ENCODE measurements around the gene IGSF21. TPM values are rescaled to one million over a fixed set of nuclear protein-coding genes. Genes with fewer than 3 reads are reported as not detected.

The IGSF21 gene
- total and polyA plus RNA-seq, 5 experiments from 2014 or later = not detected

DNA sequence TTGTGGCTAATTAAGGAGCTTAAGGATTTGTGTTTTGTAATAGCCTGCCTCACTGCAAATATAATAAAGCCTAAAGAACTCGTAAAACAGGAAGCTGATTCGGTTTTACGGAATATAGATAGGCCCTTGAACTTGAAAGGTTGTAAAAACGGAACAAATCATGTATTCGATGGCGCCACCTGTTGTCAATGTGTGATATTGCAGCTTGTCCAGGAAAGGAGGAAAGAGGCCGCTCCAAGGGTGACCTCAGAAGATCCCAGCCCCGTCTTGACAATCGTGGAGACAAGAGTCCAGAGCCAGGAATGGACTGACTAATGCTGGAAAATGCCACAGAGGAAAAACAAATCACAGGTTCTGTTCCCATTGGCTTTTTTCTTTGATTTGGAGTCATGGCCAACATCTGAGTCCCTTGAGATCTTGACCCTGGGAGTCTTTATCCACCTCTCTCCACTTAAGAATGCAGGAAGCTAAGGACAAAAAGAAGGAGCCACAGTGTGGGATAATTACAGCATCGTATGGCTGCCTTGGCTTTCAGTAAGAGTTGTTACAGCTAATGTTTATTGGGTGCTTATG lies 7.0 kb upstream of the IGSF21 start:
- Mint-ChIP-seq H3K27ac (peak overlapping the region in 1 of 10 donors; percentile 26), H3K4me3 (no peak overlapping the region), H3K27me3 (peaks cover 18 to 57% (median 39%) of the 10 kb centered on the region in 5 donors), H3K4me1 (peaks cover 0 to 2% (median 0%) of the 10 kb centered on the region in 4 donors), H3K9me3 (no peaks in the 10 kb centered on the region), H3K36me3 (no peaks in the 10 kb centered on the region)
- POLR2A ChIA-PET = no interaction called here
- peak in 8 of 10 donors; percentile 9 to 40 (median 27) for DNase-seq
- ATAC-seq = no peak

DNA sequence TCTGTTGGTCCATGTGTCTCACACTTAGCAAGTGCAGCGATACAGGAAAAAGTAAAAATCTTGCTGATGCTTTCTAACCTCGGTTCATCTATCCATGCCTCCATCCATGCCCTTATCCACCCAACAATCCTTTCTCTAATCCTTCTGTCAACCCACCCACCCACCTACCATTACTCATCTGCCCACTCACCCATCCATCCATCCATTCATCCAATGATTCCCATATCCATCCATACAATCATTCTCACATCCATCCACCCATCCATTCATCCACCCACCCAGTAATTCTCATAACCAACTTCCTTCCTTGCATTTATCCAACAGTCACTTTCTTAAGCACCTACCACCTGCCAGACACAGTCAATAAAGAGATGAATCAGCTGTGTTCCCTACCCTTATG lies 6.1 kb upstream of the IGSF21 start:
- Mint-ChIP-seq H3K36me3 (no peaks in the 10 kb centered on the region), H3K4me3 (no peak overlapping the region), H3K4me1 (peaks cover 0 to 2% (median 0%) of the 10 kb centered on the region in 4 donors), H3K27me3 (peaks cover 23 to 63% (median 44%) of the 10 kb centered on the region in 5 donors), H3K27ac (no peak overlapping the region), H3K9me3 (no peaks in the 10 kb centered on the region)
- ATAC-seq (no peak), DNase-seq (no peak)
- POLR2A ChIA-PET = no interaction called here

DNA sequence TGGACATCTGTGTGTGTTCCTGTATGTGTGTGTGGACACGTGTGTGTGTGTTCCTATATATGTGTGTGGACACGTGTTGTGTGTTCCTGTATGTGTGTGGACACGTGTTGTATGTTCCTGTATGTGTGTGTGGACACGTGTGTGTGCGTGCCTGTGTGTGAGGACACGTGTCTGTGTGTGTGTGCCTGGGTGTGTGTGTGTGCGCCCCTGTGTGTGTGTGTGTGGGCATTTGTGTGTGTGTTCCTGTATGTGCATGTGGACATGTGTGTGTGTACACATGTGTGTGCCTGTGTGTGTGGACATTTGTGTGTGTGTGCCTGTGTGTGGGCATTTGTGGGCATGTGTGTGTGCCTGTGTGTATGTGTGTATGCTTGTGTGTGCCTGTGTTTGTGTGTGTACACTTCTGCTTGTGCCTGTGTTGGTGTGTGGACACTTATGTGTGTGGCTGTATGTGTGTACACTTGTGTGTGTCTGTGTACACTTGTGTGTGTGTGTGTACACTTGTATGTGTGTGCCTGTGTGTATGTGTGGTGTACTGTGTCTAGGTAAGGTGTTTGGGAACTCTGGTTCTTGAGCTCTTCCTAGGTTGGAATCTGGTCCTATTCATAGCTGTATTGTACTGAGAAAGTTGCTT lies 3.7 kb upstream of the IGSF21 start:
- DNase-seq (no peak), ATAC-seq (no peak)
- Mint-ChIP-seq H3K4me3 (no peak overlapping the region), H3K9me3 (no peaks in the 10 kb centered on the region), H3K27me3 (peaks cover 36 to 74% (median 52%) of the 10 kb centered on the region in 5 donors), H3K36me3 (no peaks in the 10 kb centered on the region), H3K27ac (no peak overlapping the region), H3K4me1 (peaks cover 5 to 14% (median 6%) of the 10 kb centered on the region in 4 donors)
- POLR2A ChIA-PET = no interaction called here

DNA sequence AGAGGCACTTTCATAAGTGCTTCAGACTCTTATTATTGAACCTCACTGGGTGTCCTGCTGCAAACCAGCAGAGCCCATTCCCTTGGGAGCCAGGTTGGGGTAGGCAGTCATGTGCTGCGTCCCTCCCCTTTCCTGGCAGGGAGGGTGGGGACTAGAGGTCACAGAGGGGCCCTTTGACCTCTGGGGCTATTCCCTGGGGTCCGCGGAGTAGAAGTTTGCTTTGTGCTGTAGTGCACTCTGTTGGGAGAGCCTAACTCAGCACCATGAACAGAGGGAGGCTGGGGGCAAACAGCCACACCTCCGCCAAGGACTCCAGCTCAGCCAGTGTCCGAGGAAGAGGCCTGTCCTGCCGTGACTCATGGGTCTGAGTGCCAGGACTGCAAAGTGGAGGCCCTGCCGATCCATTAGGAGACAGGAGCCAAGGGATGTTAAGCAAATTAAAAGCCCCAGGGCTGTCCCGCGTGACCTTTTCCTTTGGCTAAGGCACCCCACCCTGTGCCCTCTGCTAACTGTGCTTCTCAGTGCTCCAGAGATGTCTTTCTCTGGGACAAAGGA lies 3.0 kb upstream of the IGSF21 start:
- POLR2A ChIA-PET = no interaction called here
- H3K4me3 Mint-ChIP-seq = no peak overlapping the region

DNA sequence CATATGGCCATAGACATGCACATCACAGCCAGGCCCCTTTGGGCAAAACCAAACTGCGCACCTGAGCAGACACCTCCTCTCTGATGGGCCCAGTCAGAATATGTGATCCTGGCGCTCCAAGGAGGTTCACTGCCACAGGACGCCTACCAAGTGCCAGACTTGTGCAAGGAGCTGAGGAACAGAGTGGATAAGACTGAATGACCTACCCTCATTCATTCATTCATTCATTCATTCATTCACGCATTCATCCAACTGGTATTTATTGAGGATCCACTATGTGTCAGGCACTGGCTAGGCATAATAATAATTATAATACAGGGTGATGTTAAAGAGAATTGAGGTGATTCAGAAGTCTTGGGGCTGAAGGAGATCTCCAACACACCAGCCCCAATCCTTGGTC lies 2.4 kb upstream of the IGSF21 start:
- ATAC-seq (no peak), DNase-seq (no peak)
- Mint-ChIP-seq H3K27ac (no peak overlapping the region), H3K36me3 (no peaks in the 10 kb centered on the region), H3K9me3 (no peaks in the 10 kb centered on the region), H3K27me3 (peaks cover 32 to 80% (median 63%) of the 10 kb centered on the region in 5 donors), H3K4me1 (peaks cover 8 to 26% (median 10%) of the 10 kb centered on the region in 4 donors), H3K4me3 (no peak overlapping the region)
- POLR2A ChIA-PET = no interaction called here

More for the DNA sequence above, 3.0 kb upstream of the IGSF21 start:
- no peaks in the 10 kb centered on the region for H3K36me3 Mint-ChIP-seq
- H3K4me1 Mint-ChIP-seq = peaks cover 5 to 20% (median 7%) of the 10 kb centered on the region in 4 donors
- DNase-seq = no peak
- no peak overlapping the region for H3K27ac Mint-ChIP-seq
- no peaks in the 10 kb centered on the region for H3K9me3 Mint-ChIP-seq
- ATAC-seq = no peak
- H3K27me3 Mint-ChIP-seq = peaks cover 32 to 76% (median 58%) of the 10 kb centered on the region in 5 donors

DNA sequence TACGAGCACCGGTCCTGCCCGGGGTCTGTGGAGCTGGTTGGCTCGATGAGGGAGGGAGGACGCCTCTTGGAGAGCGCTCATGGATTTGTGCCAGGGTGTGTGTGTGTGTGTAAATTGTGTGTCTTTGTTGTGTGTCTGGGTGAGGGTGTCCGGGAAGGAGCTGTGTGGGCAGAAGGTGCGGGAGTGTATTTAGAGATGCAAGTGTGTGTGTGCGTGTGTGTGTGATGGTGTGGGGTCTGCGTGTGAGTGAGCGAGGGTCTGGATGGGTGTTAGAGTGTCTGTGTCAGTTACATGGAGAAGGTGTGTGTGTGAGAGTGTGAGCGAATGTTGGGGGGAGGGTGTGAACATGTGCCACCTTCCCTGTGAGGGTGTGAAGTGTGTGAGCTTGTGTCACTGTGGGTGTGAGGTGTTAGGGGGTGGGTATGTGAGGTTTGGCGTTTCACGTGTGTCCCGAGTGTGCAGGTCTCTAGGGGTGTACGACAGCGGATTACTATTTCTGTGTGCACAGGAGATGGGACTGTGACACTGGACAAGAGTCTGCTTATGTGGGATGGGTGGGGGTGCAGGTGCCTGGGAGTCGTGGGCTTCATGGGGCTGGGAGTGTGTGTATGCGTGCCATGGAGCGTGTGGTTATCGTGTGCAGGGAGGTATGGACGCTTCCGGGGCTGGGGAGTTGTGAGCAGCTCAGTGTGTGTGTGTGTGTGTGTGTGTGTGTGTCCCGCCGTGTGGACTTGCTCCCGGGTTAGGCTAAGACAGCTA lies 880 bp downstream of the IGSF21 start:
- POLR2A ChIA-PET = no interaction called here
- ATAC-seq (no peak), DNase-seq (no peak)
- Mint-ChIP-seq H3K27ac (peak overlapping the region in 1 of 10 donors; percentile 35), H3K4me3 (peak overlapping the region in 7 of 10 donors; percentile 4 to 69 (median 29)), H3K27me3 (peaks cover 37 to 80% (median 64%) of the 10 kb centered on the region in 5 donors), H3K9me3 (no peaks in the 10 kb centered on the region), H3K36me3 (peaks cover 0 to 2% (median 0%) of the 10 kb centered on the region in 3 donors), H3K4me1 (peaks cover 13 to 39% (median 18%) of the 10 kb centered on the region in 4 donors)

DNA sequence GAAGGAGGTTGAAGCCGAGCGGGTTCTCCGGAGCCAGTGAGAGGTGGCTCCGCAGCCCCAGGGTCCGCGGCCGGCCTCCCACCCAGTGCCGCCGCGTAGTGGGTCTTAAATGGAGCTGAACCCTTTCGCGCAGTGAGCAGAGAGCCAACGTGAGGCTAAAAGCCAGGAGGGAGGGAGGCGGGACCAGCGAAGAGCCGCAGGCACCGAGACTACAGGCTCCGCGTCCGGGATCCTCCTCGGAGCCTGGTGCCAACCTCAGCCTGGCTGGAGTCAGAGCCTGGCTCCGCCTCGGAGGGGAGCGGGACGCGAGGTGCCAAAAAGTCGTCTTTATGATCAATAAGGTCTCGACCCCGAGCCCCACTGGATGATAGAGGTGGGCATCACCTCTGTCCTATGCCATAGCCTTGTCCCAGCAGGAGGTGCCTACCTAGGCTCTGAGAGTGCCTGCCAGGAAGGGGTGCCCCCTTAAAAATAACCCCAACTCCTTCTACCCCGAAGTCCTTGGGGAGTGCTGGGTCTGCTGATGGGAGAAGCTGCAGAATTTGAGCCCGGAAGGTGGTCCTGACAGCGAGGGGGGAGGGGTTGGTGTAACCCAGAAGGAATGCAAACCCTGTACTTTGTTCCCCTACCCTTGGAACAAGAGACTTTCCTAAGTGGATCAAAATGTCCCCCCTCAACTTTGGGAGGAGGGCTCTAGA lies 1.6 kb downstream of the IGSF21 start:
- Mint-ChIP-seq H3K4me3 (peak overlapping the region in 3 of 10 donors; percentile 20 to 69 (median 26)), H3K27me3 (peaks cover 36 to 78% (median 59%) of the 10 kb centered on the region in 5 donors), H3K36me3 (peaks cover 0 to 2% (median 0%) of the 10 kb centered on the region in 3 donors), H3K4me1 (peaks cover 12 to 39% (median 18%) of the 10 kb centered on the region in 4 donors), H3K9me3 (no peaks in the 10 kb centered on the region), H3K27ac (no peak overlapping the region)
- POLR2A ChIA-PET = no interaction called here
- DNase-seq (no peak), ATAC-seq (no peak)

DNA sequence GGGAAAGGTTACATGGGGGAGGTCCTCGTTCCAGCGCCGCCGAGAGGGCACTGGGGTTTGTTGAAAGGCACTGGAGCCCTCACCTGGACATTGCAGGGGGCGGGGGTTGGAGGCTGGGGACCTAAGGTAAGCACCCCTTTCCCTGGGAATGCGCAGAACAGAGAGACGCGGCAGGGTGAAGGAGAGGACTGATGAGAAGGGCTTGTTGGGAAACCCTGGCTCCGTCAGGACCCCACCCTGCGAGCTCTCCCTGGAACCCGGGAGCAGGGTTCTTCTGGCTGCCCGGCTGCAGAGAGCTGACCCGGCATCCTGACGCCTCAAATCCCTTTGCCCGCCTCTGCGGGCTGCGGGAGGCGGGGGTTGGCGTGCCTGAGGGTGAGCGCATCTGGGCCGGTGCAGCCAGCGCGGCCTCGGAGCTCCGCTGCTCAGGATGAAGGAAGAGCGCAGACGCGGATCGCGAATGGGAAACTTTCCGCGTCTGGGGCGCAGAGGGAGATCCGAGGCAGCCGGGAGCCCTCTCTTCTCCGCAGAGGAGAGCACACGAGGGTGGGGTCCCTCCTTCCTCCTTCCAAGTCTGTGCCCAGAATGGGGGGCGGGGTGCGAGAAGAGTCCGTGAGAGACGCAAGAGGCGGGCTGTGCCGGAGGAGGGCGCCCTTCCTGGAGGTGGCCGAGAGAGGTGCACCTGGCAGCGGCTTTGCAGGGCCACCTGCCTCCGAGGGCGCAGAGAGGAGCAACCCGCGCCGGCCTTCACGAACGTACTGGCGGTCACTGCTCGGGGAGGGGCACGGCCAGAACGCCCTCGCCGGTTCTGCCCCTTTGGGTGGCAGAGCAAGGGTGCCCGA lies 2.4 kb downstream of the IGSF21 start:
- Mint-ChIP-seq H3K4me1 (peaks cover 12 to 39% (median 18%) of the 10 kb centered on the region in 4 donors), H3K27me3 (peaks cover 37 to 83% (median 63%) of the 10 kb centered on the region in 5 donors), H3K27ac (no peak overlapping the region), H3K4me3 (peak overlapping the region in 4 of 10 donors; percentile 20 to 77 (median 58)), H3K36me3 (peaks cover 0 to 2% (median 0%) of the 10 kb centered on the region in 3 donors), H3K9me3 (no peaks in the 10 kb centered on the region)
- POLR2A ChIA-PET = no interaction called here
- no peak for ATAC-seq
- DNase-seq = no peak

DNA sequence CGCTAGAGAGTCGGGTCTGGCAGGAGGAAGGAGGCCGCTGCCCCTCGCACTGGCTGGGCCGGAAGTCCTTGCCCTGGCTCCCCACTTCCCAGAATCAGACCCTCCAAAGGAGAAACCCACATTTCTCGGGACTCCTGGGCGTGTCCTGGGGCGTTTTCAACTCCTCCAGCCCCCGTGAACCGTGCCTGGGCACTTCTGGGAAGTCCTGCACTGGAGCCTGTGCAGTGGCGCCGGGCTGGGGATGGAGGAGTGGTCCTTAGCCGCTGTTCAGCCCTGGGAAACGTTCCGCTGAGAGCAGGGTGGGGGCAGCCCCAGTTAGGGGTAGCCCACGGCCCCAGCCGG lies 3.0 kb downstream of the IGSF21 start:
- H3K9me3 Mint-ChIP-seq = no peaks in the 10 kb centered on the region
- H3K27me3 Mint-ChIP-seq = peaks cover 43 to 89% (median 69%) of the 10 kb centered on the region in 5 donors
- ATAC-seq (no peak), DNase-seq (no peak)
- peaks cover 0 to 2% (median 0%) of the 10 kb centered on the region in 3 donors for H3K36me3 Mint-ChIP-seq
- H3K27ac Mint-ChIP-seq = no peak overlapping the region
- H3K4me1 Mint-ChIP-seq = peaks cover 12 to 39% (median 18%) of the 10 kb centered on the region in 4 donors
- POLR2A ChIA-PET = no interaction called here
- peak overlapping the region in 1 of 10 donors; percentile 69 for H3K4me3 Mint-ChIP-seq

DNA sequence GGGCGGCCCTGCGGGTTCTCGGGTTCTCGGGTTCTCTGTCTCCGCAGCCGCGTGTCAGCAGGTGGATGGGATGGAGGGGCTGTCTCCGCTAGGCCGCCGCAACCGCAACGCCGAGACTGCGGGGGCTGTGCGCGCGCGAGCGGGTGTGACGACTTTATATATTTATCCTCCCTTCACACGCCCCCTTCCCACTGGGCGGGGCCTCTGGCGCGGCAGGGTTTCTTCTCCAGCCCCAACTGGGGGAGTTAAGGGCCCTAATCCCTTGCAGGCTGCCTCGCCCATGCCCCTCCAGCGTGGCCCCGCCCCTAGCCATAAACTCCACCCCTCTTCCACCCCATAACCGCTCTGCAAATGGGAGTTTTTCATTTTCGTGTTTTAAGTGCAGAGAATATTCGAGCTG lies 3.4 kb downstream of the IGSF21 start:
- POLR2A ChIA-PET = no interaction called here
- H3K27me3 Mint-ChIP-seq = peaks cover 42 to 91% (median 69%) of the 10 kb centered on the region in 5 donors
- H3K36me3 Mint-ChIP-seq = peaks cover 0 to 2% (median 0%) of the 10 kb centered on the region in 3 donors
- peak overlapping the region in 8 of 10 donors; percentile 4 to 69 (median 43) for H3K4me3 Mint-ChIP-seq
- H3K9me3 Mint-ChIP-seq = no peaks in the 10 kb centered on the region
- DNase-seq = no peak
- peaks cover 12 to 39% (median 18%) of the 10 kb centered on the region in 4 donors for H3K4me1 Mint-ChIP-seq
- H3K27ac Mint-ChIP-seq = peak overlapping the region in 1 of 10 donors; percentile 21
- no peak for ATAC-seq

DNA sequence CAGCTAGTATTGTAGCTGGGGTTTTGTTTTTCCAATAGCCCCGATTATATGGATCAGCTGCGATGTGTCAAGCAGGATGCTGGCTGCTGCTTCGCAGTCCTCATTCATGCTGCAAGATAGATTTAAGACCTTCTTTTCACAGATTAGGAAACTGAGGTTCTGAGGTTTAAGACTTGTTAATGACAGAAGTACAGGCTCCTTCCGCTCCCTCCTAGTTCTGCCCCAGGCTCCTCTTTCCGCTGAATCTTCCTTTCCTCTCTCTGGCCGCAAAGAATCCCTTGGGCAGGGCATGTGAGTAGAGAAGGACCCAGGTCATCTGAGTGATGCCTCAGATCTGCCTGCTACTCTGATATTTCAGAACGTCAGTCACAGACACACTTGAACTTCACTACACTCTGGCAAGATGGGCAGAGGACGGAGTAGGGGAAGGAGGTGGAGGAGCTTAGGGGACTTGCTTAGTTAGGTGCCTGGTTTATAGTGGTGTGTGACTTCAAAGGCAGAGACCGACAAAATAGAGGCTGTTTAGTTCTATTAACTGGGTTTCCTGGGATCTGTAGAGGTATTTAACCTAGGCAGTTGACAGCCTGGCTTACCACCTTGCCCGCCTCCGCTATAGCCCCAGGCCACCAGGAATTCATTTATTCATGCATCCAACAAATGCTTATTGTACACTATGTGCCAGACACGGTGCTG lies 4.2 kb downstream of the IGSF21 start:
- DNase-seq (no peak), ATAC-seq (no peak)
- POLR2A ChIA-PET = no interaction called here
- H3K4me3 Mint-ChIP-seq = peak overlapping the region in 7 of 10 donors; percentile 29 to 69 (median 58)
- peaks cover 0 to 1% (median 0%) of the 10 kb centered on the region in 9 donors for H3K9me3 Mint-ChIP-seq
- no peak overlapping the region for H3K27ac Mint-ChIP-seq
- H3K27me3 Mint-ChIP-seq = peaks cover 41 to 91% (median 70%) of the 10 kb centered on the region in 5 donors
- H3K4me1 Mint-ChIP-seq = peaks cover 12 to 39% (median 18%) of the 10 kb centered on the region in 4 donors
- H3K36me3 Mint-ChIP-seq = peaks cover 0 to 2% (median 0%) of the 10 kb centered on the region in 3 donors
